Vagina (tissue), 2 donors: ENCODE measurements around the gene PCBP3. TPM values are rescaled to one million over a fixed set of nuclear protein-coding genes. Genes with fewer than 3 reads are reported as not detected.

Experiments
- DNase-seq, 2 donors: peaks; one replicate each; pipeline ENCODE4 v3.0.0-alpha.2; 2017; ENCODE audit errors: extremely low spot score in 2 of 2
- H3K27ac ChIP-seq: fragments of 200-600 bp; sonication (generic); one replicate; pipeline ENCODE4 v1.5.1; 2019
- H3K27me3 ChIP-seq: fragments of 200-600 bp; sonication (generic); one replicate; pipeline ENCODE4 v1.5.1; 2019
- H3K36me3 ChIP-seq, 2 donors: fragments of 200-600 bp; sonication (generic); one replicate each; pipeline ENCODE4 v1.5.1; 2017 to 2019
- H3K4me1 ChIP-seq: fragments of 200-600 bp; sonication (generic); one replicate; pipeline ENCODE4 v1.5.1; 2019
- H3K4me3 ChIP-seq, 2 donors: fragments of 200-600 bp; sonication (generic); 1 replicate in 1 of 2; 2 replicates in 1 of 2; pipeline ENCODE4 v1.5.1; 2016 to 2019
- H3K9me3 ChIP-seq: fragments of 200-600 bp; sonication (generic); one replicate; pipeline ENCODE4 v1.5.1; 2019
- POLR2A ChIP-seq, 2 donors: fragments of 450-650 bp; IDR thresholded peaks; one replicate each; pipeline ENCODE4 v1.6.1; 2017; ENCODE audit warnings: antibody characterized with exemption in 2 of 2, mild to moderate bottlenecking in 2 of 2, moderate library complexity in 2 of 2
- POLR2AphosphoS5 ChIP-seq, 2 donors: sonication (generic); formaldehyde crosslinking; IDR thresholded peaks; one replicate each; pipeline ENCODE4 v1.9.0; 2017; ENCODE audit warnings: antibody characterized with exemption in 2 of 2, mild to moderate bottlenecking in 2 of 2, low read depth in 1 of 2; ENCODE audit not compliant: insufficient read depth in 1 of 2
- intact Hi-C: fragments of 100-400 bp; cut with DNase I; formaldehyde crosslinking; loops from one replicate; pipeline ENCODE4 v1.15.1; 2023
- total RNA-seq: library from RNA; depleted of rRNA; stranded (reverse); fragments of >200 nt; gene quantifications from one replicate; pipeline ENCODE4 v1.2.3, GENCODE V29; 2016
- TF ChIP-seq, protein P1 (sequence below), 3 experiments: fragments of 450-650 bp in 2 of 3; fragments of 200-600 bp in 1 of 3; sonication (generic) in 1 of 3; IDR thresholded peaks; one replicate each; pipeline ENCODE4 v1.5.1; 2017 to 2019; ENCODE audit warnings: antibody characterized with exemption in 3 of 3, mild to moderate bottlenecking in 2 of 3, moderate library complexity in 2 of 3

The PCBP3 gene
- total RNA-seq, 1 donor from 2014 or later = 4.9 TPM

DNA sequence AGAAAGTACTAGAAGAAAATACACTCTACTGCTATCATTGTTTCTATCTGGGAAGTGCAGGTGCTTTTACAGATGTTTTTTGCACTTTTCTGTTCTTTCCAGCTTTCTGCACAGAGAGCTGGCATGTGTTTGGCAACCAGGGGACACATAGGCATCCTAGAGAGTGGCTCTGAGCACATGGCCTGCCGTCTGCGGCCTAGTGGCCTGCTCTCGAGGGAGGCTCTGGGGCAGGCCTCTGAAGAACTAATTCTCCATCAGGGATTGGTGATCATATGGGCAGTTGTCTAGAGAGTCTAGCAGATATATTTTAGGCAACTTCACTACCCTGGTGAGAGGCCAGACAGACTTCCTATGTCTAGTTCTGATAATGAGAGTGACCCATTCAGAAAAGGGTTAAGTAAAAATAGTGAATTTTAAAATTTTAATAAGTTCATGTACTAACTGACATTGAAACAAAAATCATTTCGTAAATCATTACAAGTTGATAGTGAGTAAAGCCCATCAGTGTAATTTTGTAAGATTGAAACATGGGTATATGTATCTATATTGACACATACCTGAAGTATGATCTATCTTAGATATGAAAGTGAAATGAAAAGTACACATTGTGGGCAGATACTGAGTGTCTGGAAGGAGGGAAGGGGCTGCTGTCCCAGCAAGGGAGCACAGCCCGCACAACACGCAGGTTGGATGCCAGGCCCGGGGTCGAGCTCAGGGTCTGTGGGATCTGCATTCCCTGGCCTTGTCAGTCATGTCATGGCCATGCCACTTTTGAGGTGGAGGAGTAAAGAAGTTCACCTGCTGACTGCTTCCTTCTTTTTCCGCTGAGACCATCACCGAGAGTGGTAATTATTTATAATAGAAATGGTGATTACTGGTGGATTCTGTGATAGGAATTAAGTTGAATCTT is 79.8 kb downstream of the PCBP3 start:
- Histone ChIP-seq H3K36me3 (no peaks in the 10 kb centered on the region), H3K4me1 (no peaks in the 10 kb centered on the region), H3K27ac (no peak overlapping the region), H3K9me3 (no peaks in the 10 kb centered on the region), H3K4me3 (no peak overlapping the region), H3K27me3 (no peaks in the 10 kb centered on the region)
- TF ChIP-seq, protein P1, sequence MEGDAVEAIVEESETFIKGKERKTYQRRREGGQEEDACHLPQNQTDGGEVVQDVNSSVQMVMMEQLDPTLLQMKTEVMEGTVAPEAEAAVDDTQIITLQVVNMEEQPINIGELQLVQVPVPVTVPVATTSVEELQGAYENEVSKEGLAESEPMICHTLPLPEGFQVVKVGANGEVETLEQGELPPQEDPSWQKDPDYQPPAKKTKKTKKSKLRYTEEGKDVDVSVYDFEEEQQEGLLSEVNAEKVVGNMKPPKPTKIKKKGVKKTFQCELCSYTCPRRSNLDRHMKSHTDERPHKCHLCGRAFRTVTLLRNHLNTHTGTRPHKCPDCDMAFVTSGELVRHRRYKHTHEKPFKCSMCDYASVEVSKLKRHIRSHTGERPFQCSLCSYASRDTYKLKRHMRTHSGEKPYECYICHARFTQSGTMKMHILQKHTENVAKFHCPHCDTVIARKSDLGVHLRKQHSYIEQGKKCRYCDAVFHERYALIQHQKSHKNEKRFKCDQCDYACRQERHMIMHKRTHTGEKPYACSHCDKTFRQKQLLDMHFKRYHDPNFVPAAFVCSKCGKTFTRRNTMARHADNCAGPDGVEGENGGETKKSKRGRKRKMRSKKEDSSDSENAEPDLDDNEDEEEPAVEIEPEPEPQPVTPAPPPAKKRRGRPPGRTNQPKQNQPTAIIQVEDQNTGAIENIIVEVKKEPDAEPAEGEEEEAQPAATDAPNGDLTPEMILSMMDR (IDR thresholded peaks at IDR 0.05) = no peak
- no peak for TF ChIP-seq POLR2AphosphoS5 (IDR thresholded peaks at IDR 0.05; ENCODE audit: insufficient read depth in 1 of 2, low read depth in 1 of 2)
- TF ChIP-seq POLR2A (IDR thresholded peaks at IDR 0.05) = no peak
- intact Hi-C loops = no loop called here
- no peak for DNase-seq

DNA sequence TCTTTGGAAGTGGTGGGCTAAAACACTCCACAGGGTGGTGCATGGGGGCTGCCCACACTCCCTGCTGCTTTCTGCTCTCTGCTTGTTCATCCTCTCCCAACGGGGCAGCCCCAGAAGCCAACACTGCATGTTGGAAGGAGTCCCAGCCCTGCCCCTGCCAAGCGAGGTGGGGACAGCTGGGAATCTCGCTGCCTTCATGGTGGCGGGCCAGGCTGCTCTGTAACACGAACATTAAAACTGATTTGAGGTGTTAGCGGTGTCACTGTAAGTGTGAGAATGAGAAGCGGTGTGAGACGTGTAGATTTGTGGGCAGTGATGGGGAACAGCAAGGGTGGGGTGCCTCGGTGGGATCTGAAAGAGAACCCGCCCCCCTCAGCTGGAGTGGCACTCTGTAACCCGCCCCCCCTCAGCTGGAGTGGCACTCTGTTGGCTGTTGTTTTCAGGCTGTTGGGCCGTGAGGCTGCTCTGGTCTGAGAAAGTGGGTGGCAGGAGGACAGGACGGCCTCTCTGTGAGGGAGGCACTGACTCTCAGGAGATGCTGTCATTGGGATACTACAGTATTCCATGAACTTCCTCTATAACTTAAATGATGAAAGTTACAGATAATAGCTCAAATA is 80.9 kb downstream of the PCBP3 start:
- TF ChIP-seq, protein P1 (IDR thresholded peaks at IDR 0.05) = no peak
- no peak for TF ChIP-seq POLR2A (IDR thresholded peaks at IDR 0.05)
- TF ChIP-seq POLR2AphosphoS5 (IDR thresholded peaks at IDR 0.05; ENCODE audit: insufficient read depth in 1 of 2, low read depth in 1 of 2) = no peak
- H3K36me3 ChIP-seq = no peaks in the 10 kb centered on the region
- H3K27me3 ChIP-seq = no peaks in the 10 kb centered on the region
- no peak overlapping the region for H3K4me3 ChIP-seq
- no peaks in the 10 kb centered on the region for H3K4me1 ChIP-seq
- no peak overlapping the region for H3K27ac ChIP-seq
- DNase-seq = no peak
- intact Hi-C loops = no loop called here
- no peaks in the 10 kb centered on the region for H3K9me3 ChIP-seq

DNA sequence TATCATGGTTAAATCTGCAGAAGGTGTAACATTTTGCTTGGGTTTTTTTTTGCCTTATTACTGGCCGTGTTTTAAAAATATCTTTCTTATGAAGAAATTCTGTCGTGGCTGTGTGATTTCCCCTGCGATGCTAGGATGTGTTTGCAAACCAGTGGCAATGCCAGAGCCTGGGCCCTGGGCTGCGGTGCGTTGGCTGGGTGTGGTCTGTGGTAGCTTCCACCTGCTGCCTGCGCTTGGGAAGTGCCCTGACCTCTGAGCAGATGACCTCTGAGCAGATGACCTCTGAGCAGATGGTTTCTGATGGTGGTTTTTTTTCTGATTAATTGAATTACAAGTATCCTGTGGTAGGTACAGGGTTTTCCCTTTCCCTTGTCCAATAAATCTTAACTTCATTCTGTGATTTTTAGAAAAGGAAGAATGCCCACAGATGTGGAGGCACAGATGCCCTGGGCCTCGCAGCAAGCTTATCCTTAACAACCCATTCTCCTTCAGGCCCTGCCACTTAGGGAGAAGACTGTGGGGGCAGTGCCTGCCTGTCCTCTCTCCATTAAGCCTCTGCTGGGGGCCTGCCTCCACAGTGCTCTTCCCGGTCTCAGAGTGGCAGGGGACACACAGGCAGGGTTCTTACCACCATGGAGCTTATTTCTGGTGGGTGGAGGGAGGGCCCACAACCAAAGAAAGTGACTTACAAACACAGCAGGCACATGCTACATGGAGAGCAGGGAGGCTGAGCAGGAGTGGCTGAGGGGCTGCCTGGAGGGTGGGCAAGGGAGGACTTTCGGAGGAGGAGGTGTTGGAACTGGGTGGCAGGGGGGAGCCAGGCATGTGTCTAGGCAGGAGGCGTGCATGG is 81.7 kb downstream of the PCBP3 start:
- intact Hi-C loops = no loop called here
- DNase-seq = no peak
- H3K27ac ChIP-seq = no peak overlapping the region

DNA sequence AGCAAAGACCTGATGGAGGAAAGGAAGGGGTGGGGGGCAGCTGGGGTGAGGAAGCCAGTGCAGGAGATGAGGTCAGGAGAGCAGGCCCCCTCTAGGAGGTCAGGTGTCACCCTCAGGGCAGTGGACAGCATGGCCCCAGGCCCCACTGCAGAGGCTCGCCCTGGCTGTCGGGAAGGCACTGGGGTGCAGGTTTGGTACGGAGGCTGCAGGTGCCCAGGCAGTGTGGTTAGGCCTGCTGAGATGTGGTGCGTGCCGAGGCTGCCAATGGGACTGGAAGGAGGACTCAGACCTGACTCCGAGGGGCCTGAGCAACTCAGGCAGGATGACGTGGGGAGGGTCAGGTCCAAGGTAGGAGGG is 82.3 kb downstream of the PCBP3 start:
- DNase-seq = no peak
- no peaks in the 10 kb centered on the region for H3K4me1 ChIP-seq
- intact Hi-C loops = no loop called here
- H3K27me3 ChIP-seq = no peaks in the 10 kb centered on the region
- H3K9me3 ChIP-seq = no peaks in the 10 kb centered on the region
- no peak overlapping the region for H3K4me3 ChIP-seq
- no peak overlapping the region for H3K27ac ChIP-seq
- H3K36me3 ChIP-seq = no peaks in the 10 kb centered on the region
- TF ChIP-seq, protein P1 (IDR thresholded peaks at IDR 0.05) = no peak
- no peak for TF ChIP-seq POLR2A (IDR thresholded peaks at IDR 0.05)
- no peak for TF ChIP-seq POLR2AphosphoS5 (IDR thresholded peaks at IDR 0.05; ENCODE audit: insufficient read depth in 1 of 2, low read depth in 1 of 2)

More for the DNA sequence above, 81.7 kb downstream of the PCBP3 start:
- Histone ChIP-seq H3K4me1 (no peaks in the 10 kb centered on the region), H3K36me3 (no peaks in the 10 kb centered on the region), H3K4me3 (no peak overlapping the region), H3K9me3 (no peaks in the 10 kb centered on the region), H3K27me3 (no peaks in the 10 kb centered on the region)
- no peak for TF ChIP-seq POLR2A (IDR thresholded peaks at IDR 0.05)

DNA sequence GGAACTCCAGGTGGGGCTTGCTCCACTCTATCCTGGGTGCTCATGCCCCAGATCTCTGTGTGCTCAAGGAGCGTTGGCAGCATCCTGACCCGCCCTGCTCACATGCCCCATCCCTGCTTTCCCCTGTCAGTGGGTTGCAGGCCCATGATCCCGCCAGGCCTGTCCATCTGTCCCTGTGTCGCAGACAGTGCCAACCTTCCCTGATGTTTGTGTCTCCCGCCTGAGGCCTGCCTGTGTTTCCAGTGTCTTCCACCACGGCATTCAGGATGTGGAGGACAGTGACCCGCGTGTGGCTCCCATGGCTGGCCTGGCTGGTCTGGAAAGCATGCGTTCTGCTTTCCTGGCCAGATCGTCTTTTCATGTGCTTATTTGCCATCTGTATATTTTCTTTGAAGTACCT is 82.9 kb downstream of the PCBP3 start:
- Histone ChIP-seq H3K4me1 (no peaks in the 10 kb centered on the region), H3K27ac (no peak overlapping the region)
- DNase-seq = no peak

More for the DNA sequence above, 82.9 kb downstream of the PCBP3 start:
- intact Hi-C loops = no loop called here
- H3K36me3 ChIP-seq = no peaks in the 10 kb centered on the region
- TF ChIP-seq, protein P1 (IDR thresholded peaks at IDR 0.05) = no peak
- no peak for TF ChIP-seq POLR2AphosphoS5 (IDR thresholded peaks at IDR 0.05; ENCODE audit: insufficient read depth in 1 of 2, low read depth in 1 of 2)
- no peak for TF ChIP-seq POLR2A (IDR thresholded peaks at IDR 0.05)
- H3K4me3 ChIP-seq = no peak overlapping the region
- H3K9me3 ChIP-seq = no peaks in the 10 kb centered on the region
- no peaks in the 10 kb centered on the region for H3K27me3 ChIP-seq
